OCI-LY3 (cell line): ENCODE results near the gene DCAKD.

Experiments
- H2AFZ ChIP-seq: fragments of 200-600, 300-600 bp; shearing (Covaris generic); 2 replicates; pipeline ENCODE4 v1.6.0; 2014; ENCODE audit warnings: antibody characterized with exemption, low read depth, low read length
- H3K27ac ChIP-seq: fragments of 200-600, 300-600 bp; sonication (generic); 2 replicates; pipeline ENCODE4 v1.5.1; 2014; ENCODE audit warnings: mild to moderate bottlenecking, low read length, moderate library complexity, mixed read lengths
- H3K27me3 ChIP-seq: fragments of 200-600, 300-600 bp; sonication (generic); 2 replicates; pipeline ENCODE4 v1.6.1; 2014; ENCODE audit warnings: low read depth, low read length, mixed read lengths
- H3K36me3 ChIP-seq: fragments of 200-600, 300-600 bp; sonication (generic); replicated peaks from 2 replicates; pipeline ENCODE3; 2014; ENCODE audit warnings: low read depth, low read length, mixed read lengths
- H3K4me1 ChIP-seq: fragments of 300-600, 200-600 bp; sonication (generic); 2 replicates; pipeline ENCODE4 v1.6.1; 2014; ENCODE audit warnings: low read length, mixed read lengths
- H3K4me2 ChIP-seq: fragments of 200-600, 300-600 bp; sonication (generic); 2 replicates; pipeline ENCODE4 v1.6.1; 2014; ENCODE audit warnings: low read length, mixed read lengths
- H3K4me3 ChIP-seq: fragments of 300-600, 200-600 bp; sonication (generic); 2 replicates; pipeline ENCODE4 v1.5.1; 2014; ENCODE audit warnings: antibody characterized with exemption, mild to moderate bottlenecking, low read length, moderate library complexity
- H3K79me2 ChIP-seq: fragments of 300-600, 200-600 bp; shearing (Covaris generic); 2 replicates; pipeline ENCODE4 v1.6.1; 2014; ENCODE audit warnings: mild to moderate bottlenecking, low read length, mixed read lengths
- H3K9ac ChIP-seq: fragments of 300-600, 200-600 bp; shearing (Covaris generic); 2 replicates; pipeline ENCODE4 v1.6.0; 2014; ENCODE audit warnings: mild to moderate bottlenecking, low read length, moderate library complexity
- H3K9me3 ChIP-seq: fragments of 200-600, 300-600 bp; shearing (Covaris generic); 2 replicates; pipeline ENCODE4 v1.6.1; 2014; ENCODE audit warnings: low read length, mixed read lengths; ENCODE audit not compliant: insufficient read depth
- H4K20me1 ChIP-seq: fragments of 200-600, 300-600 bp; sonication (generic); 2 replicates; pipeline ENCODE4 v1.6.1; 2016; ENCODE audit warnings: low read length, mixed read lengths; ENCODE audit not compliant: insufficient read depth
- CTCF ChIP-seq: fragments of 200-600, 300-600 bp; sonication (generic); IDR thresholded peaks from 2 replicates; pipeline ENCODE4 v1.5.1; 2014; ENCODE audit warnings: antibody characterized with exemption, low read length, low read depth
- EZH2phosphoT487 ChIP-seq: fragments of 200-600 bp; shearing (Covaris generic); IDR thresholded peaks from 2 replicates; pipeline ENCODE4 v1.6.1; 2018; ENCODE audit warnings: antibody characterized with exemption, mixed run types, low read depth

The DCAKD gene

GRCh38 chr17:45021607-45022287 lies 29.7 kb downstream of the DCAKD start:
- Histone ChIP-seq H2AFZ (peak overlapping the region; percentile 76), H3K4me1 (peaks cover 34% of the 10 kb centered on the region), H3K36me3 (peaks cover 3% of the 10 kb centered on the region), H3K79me2 (no peaks in the 10 kb centered on the region), H3K27ac (0 out of 2 replicates have a peak overlapping the region, but pooled peaks have one; percentile 22), H3K4me3 (peak overlapping the region; percentile 80), H3K9me3 (no peaks in the 10 kb centered on the region), H3K27me3 (peaks cover 31% of the 10 kb centered on the region), H4K20me1 (no peaks in the 10 kb centered on the region), H3K4me2 (peak overlapping the region; percentile 96), H3K9ac (peak overlapping the region; percentile 72)
- TF ChIP-seq EZH2phosphoT487 (no peak), CTCF (peak; percentile 72)

- no peaks in the 10 kb centered on the region for H3K36me3 ChIP-seq
- TF ChIP-seq CTCF (no peak), EZH2phosphoT487 (no peak)
- H3K4me1 ChIP-seq, result peaks cover 34% of the 10 kb centered on the region
- H3K4me2 ChIP-seq, result no peak overlapping the region
- H3K27ac ChIP-seq, result no peak overlapping the region
- no peak overlapping the region for H3K4me3 ChIP-seq
- peaks cover 31% of the 10 kb centered on the region for H3K27me3 ChIP-seq
- no peak overlapping the region for H3K9ac ChIP-seq
- H4K20me1 ChIP-seq, result no peaks in the 10 kb centered on the region
- no peaks in the 10 kb centered on the region for H3K9me3 ChIP-seq
- H2AFZ ChIP-seq, result no peak overlapping the region
- no peaks in the 10 kb centered on the region for H3K79me2 ChIP-seq
Observed at GRCh38 chr17:45020354-45021138, 30.9 kb downstream of the DCAKD start.

GRCh38 chr17:45018848-45019711 lies 32.4 kb downstream of the DCAKD start:
- Histone ChIP-seq H3K9ac (peak overlapping the region; percentile 58), H2AFZ (peak overlapping the region; percentile 34; the same call in 1 of the 2 replicates), H3K36me3 (no peaks in the 10 kb centered on the region), H3K79me2 (no peaks in the 10 kb centered on the region), H3K4me2 (peak overlapping the region; percentile 76), H3K9me3 (no peaks in the 10 kb centered on the region), H3K27me3 (peaks cover 31% of the 10 kb centered on the region), H3K4me3 (peak overlapping the region; percentile 80), H4K20me1 (no peaks in the 10 kb centered on the region), H3K4me1 (peaks cover 34% of the 10 kb centered on the region), H3K27ac (no peak overlapping the region)
- TF ChIP-seq EZH2phosphoT487, result no peak
- peak; percentile 8; the same call in 1 of the 2 replicates for TF ChIP-seq CTCF
